BJ (cell line): ENCODE data around the gene NCS1. TPM values are rescaled to one million over a fixed set of nuclear protein-coding genes. Genes with fewer than 3 reads are reported as not detected.

ENCODE experiments used
- CTCF ChIA-PET: fragments of 350-600 bp; formaldehyde crosslinking; extraction: SDS; loops from one replicate; lab custom pipeline; 2021; ENCODE audit warnings: antibody characterized with exemption, inconsistent platforms; lab: Yijun Ruan, JAX
- POLR2A ChIA-PET: fragments of 300-600 bp; sonication (Branson Sonifier 250); formaldehyde crosslinking; extraction: SDS; loops from one replicate; lab custom pipeline; 2021; ENCODE audit warnings: antibody characterized with exemption; lab: Charles Lee
- DNase-seq: peaks from one replicate; pipeline ENCODE4 v3.0.0-alpha.2; 2011; ENCODE audit warnings: low read depth
- H3K27me3 ChIP-seq: 2 replicates; pipeline ENCODE4 v1.6.0; 2011; ENCODE audit warnings: low read length; ENCODE audit not compliant: control insufficient read depth, insufficient read depth
- H3K36me3 ChIP-seq: 2 replicates; pipeline ENCODE4 v1.5.1; 2011; ENCODE audit warnings: low read length; ENCODE audit not compliant: control insufficient read depth, insufficient read depth
- H3K4me3 ChIP-seq: 2 replicates; pipeline ENCODE4 v1.5.1; 2011; ENCODE audit warnings: low read depth, mild to moderate bottlenecking, control low read depth, low read length
- CTCF ChIP-seq: IDR thresholded peaks from 2 replicates; pipeline ENCODE4 v1.5.1; 2011; ENCODE audit warnings: low read depth, mild to moderate bottlenecking, control low read depth, inconsistent platforms, low read length, moderate library complexity; ENCODE audit not compliant: insufficient read depth
- polyA plus RNA-seq: library from polyadenylated mRNA; depleted of rRNA; stranded (reverse); fragments of >200 nt; gene quantifications from 2 replicates; pipeline ENCODE4 v1.2.3, GENCODE V29; 2011

Gene NCS1
- polyA plus RNA-seq, 1 experiment = 67.7 TPM

- Histone ChIP-seq H3K27me3 (no peaks in the 10 kb centered on the region), H3K4me3 (peak overlapping the region; percentile 57), H3K36me3 (peaks cover 4% of the 10 kb centered on the region)
- ChIA-PET POLR2A (interaction anchor here (2.1 kb wide), 1 partner anchor 10 kb away, joined by 10 read pairs; no protein-coding TSS in a partner anchor), CTCF (interaction anchor here (1.0 to 1.6 kb wide), 8 partner anchors 10 to 69 kb away, joined by 3 to 8 read pairs (median 4); no protein-coding TSS in a partner anchor)
- TF ChIP-seq CTCF = no peak
- DNase-seq = no peak
These were observed 1.4 kb downstream of the NCS1 start for GRCh38 chr9:130173666-130173983.

GRCh38 chr9:130174025-130174424, 1.8 kb downstream of the NCS1 start:
- ChIA-PET POLR2A (interaction anchor here (2.1 kb wide), 1 partner anchor 9 kb away, joined by 10 read pairs; no protein-coding TSS in a partner anchor), CTCF (interaction anchor here (0.6 to 1.6 kb wide), 10 partner anchors 9 to 390 kb away, joined by 3 to 8 read pairs (median 4); no protein-coding TSS in a partner anchor)
- Histone ChIP-seq H3K36me3 (peaks cover 4% of the 10 kb centered on the region), H3K4me3 (peak overlapping the region; percentile 57), H3K27me3 (no peaks in the 10 kb centered on the region)
- no peak for TF ChIP-seq CTCF
- DNase-seq = no peak

GRCh38 chr9:130174920-130175321, 2.7 kb downstream of the NCS1 start:
- ChIA-PET CTCF (interaction anchor here (0.8 to 2.0 kb wide), 6 partner anchors 11 to 509 kb away, joined by 3 to 4 read pairs (median 4); no protein-coding TSS in a partner anchor), POLR2A (interaction anchor here (2.1 kb wide), 1 partner anchor 8 kb away, joined by 10 read pairs; no protein-coding TSS in a partner anchor)
- no peaks in the 10 kb centered on the region for H3K27me3 ChIP-seq
- no peak for TF ChIP-seq CTCF
- H3K4me3 ChIP-seq = no peak overlapping the region
- DNase-seq = no peak
- H3K36me3 ChIP-seq = peaks cover 4% of the 10 kb centered on the region

- no peak for TF ChIP-seq CTCF
- no peak for DNase-seq
- Histone ChIP-seq H3K36me3 (peaks cover 4% of the 10 kb centered on the region), H3K4me3 (no peak overlapping the region), H3K27me3 (no peaks in the 10 kb centered on the region)
- CTCF ChIA-PET = interaction anchor here (0.8 to 2.0 kb wide), 3 partner anchors 10 to 509 kb away, joined by 4 read pairs; no protein-coding TSS in a partner anchor
- POLR2A ChIA-PET = interaction anchor here (2.1 kb wide), 1 partner anchor 8 kb away, joined by 10 read pairs; no protein-coding TSS in a partner anchor
These were observed 3.2 kb downstream of the NCS1 start for GRCh38 chr9:130175355-130175754.

GRCh38 chr9:130176760-130177159, 4.6 kb downstream of the NCS1 start:
- Histone ChIP-seq H3K27me3 (no peaks in the 10 kb centered on the region), H3K4me3 (no peak overlapping the region), H3K36me3 (peaks cover 4% of the 10 kb centered on the region)
- TF ChIP-seq CTCF = no peak
- CTCF ChIA-PET = interaction anchor here (0.6 to 2.2 kb wide), 3 partner anchors 9 to 245 kb away, joined by 4 to 5 read pairs (median 4); no protein-coding TSS in a partner anchor
- POLR2A ChIA-PET = no interaction called here
- no peak for DNase-seq
